ENCODE measurements around the gene BAZ2B. TPM values are rescaled to one million over a fixed set of nuclear protein-coding genes. Genes with fewer than 3 reads are reported as not detected.

Gene BAZ2B
- polyA plus RNA-seq, 2 of the 4 experiments (the other 2 are of a cell fraction): 19.6 to 50.6 TPM

- WGBS (ENCODE audit: missing lambda C conversion rate): 91% methylated on average over 6 of the region's 6 CpGs
- POLR2A ChIA-PET: no interaction called here
Measured at GRCh38 chr2:159382447-159383028, 233.8 kb downstream of the BAZ2B start.

GRCh38 chr2:159381574-159381973, 234.8 kb downstream of the BAZ2B start:
- ChIA-PET CTCF (no interaction called here), POLR2A (no interaction called here)
- H3K4me1 ChIP-seq: no peaks in the 10 kb centered on the region
- H3K27ac ChIP-seq: no peak overlapping the region
- no peak overlapping the region for H3K4me3 ChIP-seq
- no peaks in the 10 kb centered on the region for H3K9me3 ChIP-seq
- FAIRE-seq (no peak), DNase-seq (ENCODE audit: low read depth in 1 of 2, low spot score in 1 of 2) (no peak), ATAC-seq (no peak)
- TF ChIP-seq REST (IDR thresholded peaks at IDR 0.05) (no peak), MAFK (IDR thresholded peaks at IDR 0.05; ENCODE audit: partially characterized antibody) (peak; percentile 86), E2F6 (IDR thresholded peaks at IDR 0.05; ENCODE audit: borderline replicate concordance, low read depth) (no peak), ZSCAN20 (CRISPR knock-in tag; IDR thresholded peaks at IDR 0.05) (no peak), POLR2A (IDR thresholded peaks at IDR 0.05; ENCODE audit: low read length) (no peak), ZNF302 (CRISPR knock-in tag; IDR thresholded peaks at IDR 0.05) (no peak)
- no peak overlapping the region for H3K4me2 ChIP-seq

More at GRCh38 chr2:159382447-159383028, 233.8 kb downstream of the BAZ2B start:
- CTCF ChIA-PET: no interaction called here
- no peak overlapping the region for H3K4me2 ChIP-seq
- no peak for DNase-seq (ENCODE audit: low read depth in 1 of 2, low spot score in 1 of 2)
- H3K9me3 ChIP-seq: no peaks in the 10 kb centered on the region
- H3K4me1 ChIP-seq: no peaks in the 10 kb centered on the region
- H3K27ac ChIP-seq: no peak overlapping the region
- no peak overlapping the region for H3K4me3 ChIP-seq
- TF ChIP-seq PHF8 (IDR thresholded peaks at IDR 0.05; ENCODE audit: borderline replicate concordance, low read depth) (no peak), USF2 (IDR thresholded peaks at IDR 0.05) (no peak), RCOR1 (IDR thresholded peaks at IDR 0.05; ENCODE audit: low read depth, low read length) (no peak), CTCF (IDR thresholded peaks at IDR 0.05) (no peak), MAFK (IDR thresholded peaks at IDR 0.05; ENCODE audit: partially characterized antibody) (peak; percentile 37)
- ATAC-seq: no peak
- FAIRE-seq: no peak

GRCh38 chr2:159380685-159381239, 235.6 kb downstream of the BAZ2B start:
- ChIA-PET POLR2A (no interaction called here), CTCF (no interaction called here)
- TF ChIP-seq SMC3 (IDR thresholded peaks at IDR 0.05) (no peak), HOXB13 (CRISPR knock-in tag; IDR thresholded peaks at IDR 0.05; ENCODE audit: low read depth) (no peak), PBX3 (IDR thresholded peaks at IDR 0.05) (no peak), HDAC2 (IDR thresholded peaks at IDR 0.05) (no peak), HEYL (CRISPR knock-in tag; IDR thresholded peaks at IDR 0.05) (no peak), MAFK (IDR thresholded peaks at IDR 0.05; ENCODE audit: partially characterized antibody) (no peak), ATOH8 (CRISPR knock-in tag; IDR thresholded peaks at IDR 0.05; ENCODE audit: low read depth) (no peak), PHF8 (IDR thresholded peaks at IDR 0.05; ENCODE audit: borderline replicate concordance, low read depth) (no peak), CEBPB (IDR thresholded peaks at IDR 0.05) (no peak), TFCP2L1 (CRISPR knock-in tag; IDR thresholded peaks at IDR 0.05) (no peak)
- Histone ChIP-seq H3K4me3 (no peak overlapping the region), H3K9me3 (no peaks in the 10 kb centered on the region), H3K4me2 (no peak overlapping the region), H3K4me1 (no peaks in the 10 kb centered on the region), H3K27ac (no peak overlapping the region)
- ATAC-seq (no peak), FAIRE-seq (no peak), DNase-seq (ENCODE audit: low read depth in 1 of 2, low spot score in 1 of 2) (no peak)
- WGBS (ENCODE audit: missing lambda C conversion rate): 40% methylated on average over 1 of the region's 1 CpG

Data from A549 (cell line).